GM18870 (cell line): Measurements from ENCODE around the gene GH1.

Experiments
- ATAC-seq: cut with Tn5 transposase; IDR thresholded peaks from one replicate; pipeline ENCODE4 v1.9.1; 2021; ENCODE audit warnings: moderate library complexity; ENCODE audit not compliant: unreplicated experiment

Gene GH1

DNA sequence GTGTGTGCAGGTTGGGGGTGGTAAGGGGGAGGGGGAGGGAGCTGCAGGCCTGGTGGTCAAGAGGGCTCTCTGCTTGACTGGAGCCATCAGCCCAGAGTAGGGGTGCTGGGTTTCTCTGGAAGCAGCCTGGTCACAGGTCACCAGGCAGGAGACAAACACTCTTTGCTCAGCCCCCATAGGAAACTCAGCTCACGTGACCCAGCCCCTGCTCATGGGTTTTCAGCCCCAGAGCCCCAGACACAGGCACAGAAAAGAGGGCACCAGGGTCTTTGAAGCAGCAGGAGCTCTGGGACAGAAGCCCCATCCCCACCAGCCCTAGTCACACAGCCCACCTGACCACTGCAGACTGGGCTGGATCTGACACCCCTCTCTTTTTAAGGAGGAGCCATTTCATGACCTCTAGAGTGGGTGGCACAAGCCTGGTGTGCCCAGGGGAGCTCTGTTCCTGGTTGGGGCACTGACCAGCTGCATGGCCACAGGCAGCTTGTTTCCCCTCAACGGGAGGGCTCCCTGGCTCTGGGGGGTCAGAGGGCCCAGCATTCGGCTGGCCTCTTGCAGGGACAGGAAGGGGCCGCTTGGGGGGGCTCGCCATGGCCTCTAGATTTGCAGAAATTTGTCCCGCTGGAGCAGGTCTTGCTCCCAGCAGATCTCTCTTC, 27.3 kb upstream of the GH1 start:
- no peak for ATAC-seq

DNA sequence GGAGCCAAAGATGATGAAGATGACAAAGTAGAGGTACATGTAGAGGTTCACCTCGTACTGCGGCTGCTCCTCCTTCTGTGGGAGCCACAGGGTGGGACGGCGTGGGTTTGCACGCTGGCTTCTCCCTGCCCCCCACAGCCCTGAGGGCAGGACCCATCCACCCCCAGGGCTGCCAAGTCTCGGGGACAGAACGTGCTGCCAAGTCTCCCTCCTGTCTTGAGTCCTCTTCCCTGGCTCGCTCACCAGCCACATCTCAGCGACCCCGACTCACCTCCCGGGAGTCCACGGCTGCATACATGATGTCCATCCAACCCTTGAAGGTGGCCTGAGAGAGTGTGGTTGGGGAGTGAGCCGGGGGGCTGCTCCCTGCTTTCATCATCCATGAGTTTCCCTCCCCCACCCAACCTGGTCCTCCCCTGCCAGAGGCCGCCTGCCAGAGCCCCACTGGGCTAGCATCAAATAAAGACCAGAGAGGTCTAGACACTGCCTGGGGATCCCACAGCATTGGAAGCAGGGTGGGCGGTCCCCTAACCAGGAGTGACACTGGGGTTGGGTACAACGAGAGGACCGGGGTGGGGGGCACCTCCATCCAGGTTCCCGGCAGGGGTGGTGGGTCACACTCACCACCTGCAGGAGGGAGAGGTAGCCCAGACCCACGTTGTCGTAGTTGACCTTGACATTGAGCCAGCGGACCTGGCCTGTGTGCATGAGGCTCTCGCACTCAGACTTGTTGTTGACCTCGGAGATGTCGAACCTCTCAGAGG, 26.3 kb upstream of the GH1 start:
- ATAC-seq = no peak

DNA sequence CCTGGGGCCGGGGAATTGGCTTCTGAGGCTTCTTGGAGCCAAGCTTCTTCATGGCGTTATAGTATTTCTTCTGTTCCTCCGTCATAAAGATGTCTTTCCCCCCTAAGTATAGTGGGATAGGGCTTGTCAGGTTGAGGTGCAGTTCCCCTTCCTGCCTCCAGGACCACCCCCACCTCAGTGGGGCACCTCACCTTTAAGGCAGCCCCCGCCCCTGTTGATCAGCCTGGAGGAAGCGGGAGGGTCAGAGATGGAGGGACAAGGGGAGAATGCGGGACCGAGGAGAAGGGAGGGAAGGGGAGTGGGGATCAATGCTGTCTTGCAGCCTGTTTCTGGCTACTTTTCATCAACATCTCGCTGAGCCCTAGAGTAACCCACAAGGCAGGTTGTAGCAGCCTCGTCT, 25.1 kb upstream of the GH1 start:
- ATAC-seq = no peak

DNA sequence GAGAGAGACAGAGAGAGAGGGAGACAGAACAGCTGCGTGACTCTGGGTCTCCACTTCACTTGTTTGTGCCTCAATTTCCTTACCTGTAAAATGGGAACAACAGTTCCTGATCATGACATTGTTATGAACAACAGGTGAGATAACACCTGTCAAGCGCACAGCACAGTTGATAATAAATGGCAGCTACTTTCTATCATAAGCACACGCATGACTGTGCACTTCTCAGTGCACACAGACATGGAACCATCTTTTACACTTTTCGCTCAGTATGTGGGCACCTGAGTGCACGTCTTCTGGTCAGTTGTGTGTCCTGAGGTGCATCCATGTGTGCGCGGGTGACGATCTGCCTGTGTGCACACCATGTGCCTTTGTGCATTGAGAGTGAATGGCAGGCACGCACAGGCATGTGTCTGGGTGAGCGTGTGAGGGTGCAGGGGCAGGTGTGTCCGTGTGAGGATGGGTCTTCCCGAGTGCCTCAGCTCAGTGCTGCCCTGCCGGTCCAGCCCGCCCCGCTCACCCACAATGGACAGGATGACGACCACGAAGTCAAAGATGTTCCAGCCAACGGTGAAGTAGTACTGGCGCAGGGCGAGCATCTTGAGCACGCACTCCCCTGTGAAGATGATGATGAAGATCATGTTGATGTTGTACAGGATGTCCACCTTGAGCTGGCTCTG, 23.8 kb upstream of the GH1 start:
- ATAC-seq = no peak

DNA sequence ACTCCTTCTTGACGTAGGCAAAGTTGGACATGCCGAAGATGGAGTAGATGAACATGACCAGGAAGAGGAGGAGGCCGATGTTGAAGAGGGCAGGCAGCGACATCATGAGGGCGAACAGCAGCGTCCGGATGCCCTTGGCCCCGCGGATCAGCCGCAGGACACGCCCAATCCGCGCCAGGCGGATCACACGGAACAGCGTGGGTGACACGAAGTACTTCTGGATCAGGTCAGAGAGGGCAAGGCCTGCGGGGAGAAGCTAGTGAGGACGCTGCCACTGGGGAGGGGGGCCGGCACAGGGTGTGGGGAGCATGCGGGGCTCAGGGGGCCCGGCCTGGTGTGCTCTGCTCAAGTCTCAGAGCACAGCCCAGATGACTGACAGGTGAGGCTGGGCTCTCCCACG, 23.1 kb upstream of the GH1 start:
- no peak for ATAC-seq

DNA sequence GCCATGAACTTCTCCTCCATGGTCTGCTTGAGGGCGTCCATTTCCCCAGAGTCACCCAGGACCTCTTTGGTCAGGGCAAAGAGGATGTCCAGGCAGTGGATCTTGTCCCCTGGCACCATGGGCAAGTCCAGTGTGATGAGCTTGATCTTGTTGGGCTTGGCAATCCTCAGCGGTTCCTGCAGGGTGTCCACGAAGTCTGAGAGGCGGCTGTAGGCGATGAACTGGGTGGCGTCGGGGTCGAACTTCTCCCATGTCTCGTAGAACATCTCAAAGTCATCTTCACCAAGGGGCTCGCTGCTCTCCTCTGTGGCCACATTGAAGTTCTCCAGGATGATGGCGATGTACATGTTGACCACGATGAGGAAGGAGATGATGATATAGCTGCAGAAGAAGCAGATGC, 22.5 kb upstream of the GH1 start:
- no peak for ATAC-seq

DNA sequence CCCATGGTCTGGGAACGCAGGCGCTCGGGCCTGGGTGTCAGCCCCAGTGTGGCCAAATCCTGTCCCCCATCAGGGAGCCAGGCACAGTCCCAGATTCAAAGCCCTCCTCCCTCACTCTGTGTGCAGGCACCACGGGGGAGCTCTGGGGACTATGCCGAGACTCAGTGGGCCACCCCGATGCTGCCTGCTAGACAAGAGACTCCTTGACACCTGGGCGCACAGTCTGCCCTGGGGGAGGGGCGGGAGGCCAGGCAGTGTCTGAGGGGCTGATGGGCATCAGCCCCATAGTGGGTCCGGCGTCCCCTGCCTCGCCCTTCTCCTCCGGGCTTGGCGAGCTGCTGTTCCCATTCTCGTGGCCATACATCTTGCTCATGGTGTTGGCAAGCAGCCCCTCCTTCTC, 21.9 kb upstream of the GH1 start:
- no peak for ATAC-seq

DNA sequence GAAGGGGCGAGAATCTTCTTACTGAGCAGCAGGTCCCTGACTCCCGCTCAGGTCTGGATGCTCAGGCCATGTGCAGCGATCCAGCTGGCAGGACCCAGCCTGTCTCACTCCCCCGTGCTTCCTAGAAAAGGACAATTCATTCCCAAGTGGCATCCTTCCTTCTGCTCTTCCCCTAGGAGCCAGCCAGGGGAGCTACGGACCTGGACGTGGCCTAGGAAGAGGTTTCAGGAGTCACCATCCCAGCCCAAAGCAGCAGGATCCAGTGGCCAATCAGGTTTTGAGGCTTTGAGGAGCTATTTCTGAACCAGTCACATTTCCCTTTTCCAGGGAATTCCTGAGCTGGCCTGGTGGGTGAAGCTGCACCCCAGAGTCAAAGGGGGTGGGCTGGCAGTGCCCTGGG, 21.2 kb upstream of the GH1 start:
- no peak for ATAC-seq

DNA sequence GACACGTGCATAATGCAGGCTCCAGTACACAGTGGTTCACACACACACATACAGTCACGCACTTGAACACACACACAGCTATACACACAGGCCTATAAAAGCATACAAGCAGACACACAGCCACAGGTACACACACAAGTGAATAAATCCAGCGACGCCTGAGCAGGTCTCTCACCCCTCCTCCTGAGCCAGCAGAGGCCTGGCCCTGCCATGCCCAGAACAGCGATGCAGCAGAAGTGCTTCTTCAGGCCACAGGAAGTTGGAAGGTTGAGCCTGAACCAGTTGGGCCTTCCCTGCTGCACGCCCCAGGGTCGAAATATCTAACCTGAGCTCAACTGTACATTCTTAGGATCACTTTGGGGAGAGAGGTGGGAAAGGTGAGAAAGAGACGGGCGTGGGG, 20.8 kb upstream of the GH1 start:
- no peak for ATAC-seq

DNA sequence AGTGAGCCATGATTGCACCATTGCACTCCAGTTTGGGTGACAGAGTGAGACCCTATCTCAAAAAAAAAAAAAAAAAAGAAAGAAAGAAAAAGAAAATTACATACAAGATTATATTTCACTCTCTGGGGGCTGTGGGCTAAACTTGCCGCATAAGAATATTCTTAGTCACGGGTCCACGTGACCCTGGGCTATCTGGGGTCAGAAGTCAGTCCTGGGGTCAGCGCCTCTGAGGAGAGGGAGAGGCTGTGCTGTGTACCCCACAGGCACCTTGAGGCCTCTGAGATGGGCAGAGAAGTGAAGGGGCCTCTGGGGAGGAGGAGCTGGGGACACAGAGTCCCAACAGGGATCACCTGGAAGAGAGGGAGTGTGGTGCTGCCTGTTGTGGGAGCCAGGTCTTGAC, 19.3 kb upstream of the GH1 start:
- ATAC-seq = no peak

DNA sequence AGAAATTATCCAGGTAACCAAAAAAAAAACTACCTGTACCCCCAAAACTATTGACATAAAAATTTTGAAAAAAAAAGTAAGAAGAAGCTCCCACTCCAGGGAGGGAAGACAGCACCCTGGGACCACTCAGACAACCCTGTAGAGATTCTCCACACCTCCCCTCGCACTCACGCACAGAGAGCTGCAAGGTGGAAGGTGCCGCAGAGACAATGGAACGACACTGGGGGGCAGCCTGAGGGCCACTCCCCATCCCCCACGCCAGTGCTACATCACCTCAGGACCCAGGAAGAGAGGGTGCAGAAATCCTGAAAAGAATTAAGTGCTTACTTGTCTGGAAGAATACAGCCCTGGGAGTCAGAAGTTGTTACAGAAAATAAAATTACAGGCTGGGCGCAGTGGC, 18.7 kb upstream of the GH1 start:
- ATAC-seq = no peak

DNA sequence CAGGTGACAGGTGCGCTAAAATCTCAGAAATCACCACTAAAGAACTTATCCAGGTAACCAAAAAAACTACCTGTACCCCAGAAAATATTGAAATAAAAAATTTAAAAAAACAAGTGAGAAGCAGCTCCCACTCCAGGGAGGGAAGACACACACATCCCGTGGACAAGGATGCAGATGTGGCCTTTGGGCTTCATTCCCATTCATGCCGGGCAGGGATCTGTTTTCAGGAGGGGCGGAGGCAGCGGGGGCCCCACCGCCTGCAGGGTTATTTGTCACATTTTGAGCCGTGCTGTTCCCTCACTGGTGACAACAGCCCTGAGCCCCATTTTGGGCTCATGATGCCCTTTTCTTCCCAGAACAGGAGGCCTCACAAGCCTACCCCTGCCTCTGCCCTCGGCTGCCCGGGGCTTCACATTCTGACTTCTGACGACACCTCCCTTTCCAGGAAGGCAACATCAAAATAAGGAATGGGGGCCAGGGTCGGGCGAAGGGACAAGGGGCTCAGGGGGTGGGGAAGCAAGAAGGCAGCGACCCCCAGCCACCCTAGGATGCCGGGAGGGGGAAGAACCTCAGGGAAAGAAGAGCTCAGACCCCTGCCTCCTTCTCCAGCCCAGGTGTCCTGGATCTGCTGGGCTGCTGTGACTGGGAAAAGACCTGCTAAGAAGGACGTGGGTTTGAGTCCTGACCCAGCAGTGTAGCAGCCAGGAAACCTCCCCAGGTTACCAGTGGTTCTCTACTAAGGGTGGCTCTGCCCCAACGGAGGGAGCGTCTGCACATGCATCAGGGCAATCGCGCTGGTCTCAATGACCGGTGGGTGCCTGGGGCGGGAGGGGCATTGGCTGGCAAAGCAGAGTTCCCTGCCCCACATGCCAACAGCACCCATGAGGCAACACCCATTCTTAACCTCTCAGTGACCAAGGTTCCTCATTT, 15.8 kb upstream of the GH1 start:
- ATAC-seq = no peak

DNA sequence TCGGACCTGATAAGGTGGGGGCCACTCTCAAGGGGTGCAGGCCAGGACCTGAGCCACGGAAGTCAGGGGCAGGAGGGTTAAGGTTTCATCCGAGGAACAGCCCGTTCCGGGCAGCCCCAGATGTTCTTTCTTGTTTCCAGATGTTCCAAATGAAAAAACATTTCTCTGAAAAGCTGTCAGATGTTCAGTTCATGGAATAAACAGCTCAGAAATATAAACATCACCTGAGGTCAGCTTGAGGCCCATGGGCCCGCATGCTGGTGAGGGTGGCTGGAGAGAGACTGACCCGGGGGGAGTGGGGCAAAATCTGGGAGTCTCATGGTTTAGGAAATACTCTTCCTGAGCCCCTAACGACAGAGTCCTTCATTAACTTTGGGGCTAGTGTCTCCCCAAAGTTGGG, 15.0 kb upstream of the GH1 start:
- ATAC-seq = no peak

DNA sequence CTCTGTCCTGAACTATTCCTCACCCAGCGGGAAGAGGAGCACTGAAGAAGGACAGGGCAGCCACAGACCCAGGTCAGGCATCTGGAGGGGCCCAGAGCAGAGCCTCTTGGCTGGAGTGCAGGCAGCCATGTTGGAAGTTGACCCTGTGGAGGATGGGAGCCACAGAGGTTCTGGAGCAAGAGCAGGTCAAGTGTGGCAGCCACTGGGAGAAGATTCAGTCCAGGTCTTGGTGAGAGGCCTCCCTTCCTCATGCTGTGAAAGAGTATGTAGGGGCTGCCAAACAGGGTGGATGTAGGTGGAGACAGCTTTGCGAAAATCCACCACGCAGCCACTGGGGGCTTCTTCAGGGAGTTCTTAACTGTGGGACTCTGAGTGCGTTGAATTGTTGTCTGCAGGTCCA, 14.1 kb upstream of the GH1 start:
- no peak for ATAC-seq

DNA sequence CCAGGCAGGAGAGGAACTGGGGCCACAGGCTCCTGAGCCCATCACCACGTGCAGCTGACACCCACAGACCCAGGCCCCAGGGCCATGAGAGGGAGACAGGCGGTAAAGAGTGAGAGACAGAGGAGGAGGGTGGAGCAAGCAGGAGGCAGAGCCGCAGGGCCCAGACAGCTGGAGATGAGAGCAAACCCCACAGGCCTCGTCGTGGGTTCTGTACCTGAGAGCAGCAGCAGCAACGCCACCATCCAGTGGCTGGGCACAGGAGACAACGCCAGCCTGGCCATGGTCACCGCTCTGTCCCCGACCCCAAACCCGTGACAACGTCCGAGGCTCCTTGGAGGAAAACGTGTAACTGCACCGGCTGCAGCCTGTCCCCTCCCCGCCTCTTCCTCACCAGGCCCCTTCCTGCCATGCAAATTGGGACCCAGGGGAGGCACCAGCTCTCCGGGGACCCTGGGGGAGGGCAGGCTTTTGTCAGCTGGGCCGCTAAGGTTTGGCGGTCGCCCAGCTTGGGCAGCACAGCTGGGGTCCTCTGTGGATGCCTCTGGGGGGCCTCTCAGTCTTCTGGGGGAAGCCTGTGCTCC, 13.4 kb upstream of the GH1 start, which contains the start of gene CD79B:
Gene CD79B (minus strand): TSS at position 351 of the 581 bp plus-strand sequence. CDS start 70 bp downstream, at position 281.
- peak; percentile 67 for ATAC-seq

DNA sequence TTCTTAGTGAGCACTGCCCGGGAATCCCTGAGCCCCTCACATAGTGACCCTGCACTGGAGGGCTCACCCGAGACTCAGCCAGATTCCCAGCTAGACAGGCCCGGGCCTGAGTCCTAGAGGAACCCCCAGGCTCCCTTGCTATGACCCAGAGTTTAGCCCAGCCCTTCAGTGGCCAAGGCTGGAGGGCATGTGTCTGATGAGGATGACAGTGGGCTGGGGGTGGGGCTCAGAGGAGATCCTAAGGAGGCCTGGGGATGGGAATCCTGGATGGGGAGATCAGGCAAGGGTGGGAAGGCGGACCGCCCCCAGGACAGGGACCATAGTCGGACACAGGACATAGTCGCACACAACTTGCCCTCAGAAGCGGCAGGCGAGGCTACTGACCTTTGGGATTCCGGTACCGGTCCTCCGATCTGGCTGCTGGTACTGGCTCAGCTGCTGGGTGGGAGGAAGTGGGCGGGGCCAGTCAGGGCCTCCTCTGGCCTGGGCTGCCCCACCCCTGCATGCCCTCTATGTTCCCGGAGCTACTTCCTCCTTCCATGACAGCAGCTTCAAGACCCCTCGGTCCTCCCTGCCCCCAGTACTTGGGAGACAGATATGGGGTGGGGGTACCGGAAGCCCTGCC, 12.4 kb upstream of the GH1 start:
- ATAC-seq = no peak

DNA sequence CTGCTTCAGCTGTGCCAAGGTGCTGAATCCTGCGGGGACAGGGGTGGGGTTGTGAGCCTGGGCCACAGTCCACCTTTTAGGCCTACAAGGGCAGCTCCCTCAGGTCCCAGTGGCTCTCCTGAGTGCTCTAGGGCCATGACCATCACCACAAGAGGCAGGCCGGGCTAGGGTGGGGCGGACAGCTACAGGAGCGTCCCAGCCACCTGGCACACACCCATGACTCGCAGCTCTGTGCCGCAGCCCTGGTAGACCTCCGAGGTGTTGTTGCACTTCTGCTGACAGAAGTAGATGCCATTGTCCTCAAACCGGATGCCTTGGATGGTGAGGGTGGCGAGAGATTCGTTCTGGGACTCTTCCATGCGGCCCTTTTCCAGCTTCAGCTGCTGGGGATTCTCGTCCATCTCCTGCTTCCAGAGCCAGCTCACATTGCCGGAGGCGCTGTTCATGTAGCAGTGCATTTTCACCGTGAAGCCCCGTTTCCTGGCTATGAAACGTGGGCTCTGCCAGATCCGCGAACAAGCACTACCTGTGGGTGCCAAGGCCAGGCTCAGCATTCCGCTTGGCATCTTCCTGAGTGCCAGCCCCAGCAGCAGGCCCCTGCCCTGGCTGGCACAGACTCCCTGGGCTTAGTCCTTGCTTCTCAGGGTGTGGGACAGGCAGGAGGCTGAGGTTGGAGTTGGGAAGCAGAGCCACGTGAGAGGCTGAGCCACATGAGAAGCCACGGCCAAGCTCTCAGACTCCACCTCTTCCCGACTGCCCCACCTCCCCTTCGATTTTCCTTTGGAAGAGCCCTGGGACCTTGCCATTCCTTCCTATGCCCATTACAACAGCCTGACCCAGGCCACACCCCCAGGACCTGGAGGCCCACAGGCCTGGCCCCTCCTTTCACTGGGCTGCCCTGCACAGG, 11.5 kb upstream of the GH1 start:
- no peak for ATAC-seq

DNA sequence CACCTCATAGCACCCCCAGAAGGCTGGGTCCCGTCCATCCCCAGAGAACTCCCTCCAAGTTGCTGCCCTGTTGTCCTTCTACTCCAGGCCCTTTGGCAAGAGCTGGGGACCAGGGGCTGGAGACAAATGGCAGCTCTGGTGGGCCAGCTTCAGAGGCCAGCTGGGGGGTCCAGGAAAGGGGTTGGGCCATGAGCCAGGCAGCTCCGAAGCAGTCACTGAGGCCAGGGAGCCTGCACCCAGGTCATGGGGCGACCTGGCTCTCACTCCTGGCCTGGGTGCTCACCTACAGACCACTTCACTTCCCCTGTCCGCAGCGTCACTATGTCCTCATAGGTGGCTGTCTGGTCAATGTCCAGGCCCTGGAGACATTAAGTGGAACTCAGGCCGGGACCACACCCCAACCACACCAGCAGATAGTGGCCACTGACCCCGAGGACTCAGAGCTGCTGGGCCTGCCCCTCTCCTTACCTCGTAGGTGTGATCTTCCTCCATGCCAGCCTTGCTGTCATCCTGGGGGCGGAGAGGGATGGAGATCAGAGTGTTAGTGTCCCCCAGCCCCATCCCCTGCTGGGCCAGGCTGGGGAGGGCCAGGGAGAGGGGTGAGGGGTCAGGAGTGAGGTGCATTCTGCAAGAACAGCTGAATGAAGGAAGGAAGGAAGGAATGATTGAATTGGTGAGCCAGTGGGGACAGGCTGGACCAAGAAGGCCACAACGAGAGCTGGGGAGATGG, 10.5 kb upstream of the GH1 start:
- no peak for ATAC-seq
